GM19438 (cell line): ENCODE measurements around the gene BTBD9.

ENCODE experiments used
- ATAC-seq: cut with Tn5 transposase; IDR thresholded peaks from one replicate; pipeline ENCODE4 v1.9.1; 2021; ENCODE audit warnings: low read depth; ENCODE audit not compliant: unreplicated experiment

BTBD9 gene

GRCh38 chr6:38492031-38492430 lies 147.7 kb downstream of the BTBD9 start:
- no peak for ATAC-seq

GRCh38 chr6:38489951-38490350 lies 149.8 kb downstream of the BTBD9 start:
- ATAC-seq, result no peak

GRCh38 chr6:38487423-38487822 lies 152.3 kb downstream of the BTBD9 start:
- no peak for ATAC-seq

DNA sequence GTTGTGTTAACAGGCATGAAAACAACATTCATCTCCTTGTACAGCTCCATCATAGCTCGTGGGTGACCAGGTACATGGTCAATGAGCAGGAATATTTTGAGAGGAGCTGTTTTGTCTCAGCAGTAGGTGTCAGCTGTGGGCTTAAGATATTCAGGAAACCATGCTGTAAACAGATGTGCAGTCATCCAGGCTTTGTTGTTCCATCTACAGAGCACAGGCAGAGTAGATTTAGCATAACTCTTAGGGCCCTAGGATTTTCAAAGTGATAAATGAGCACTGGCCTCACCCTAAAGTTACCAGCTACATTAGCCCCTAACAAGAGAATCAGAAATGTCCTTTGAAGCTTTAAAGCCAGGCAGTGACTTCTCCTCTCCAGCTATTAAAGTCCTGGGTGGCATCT lies 154.2 kb downstream of the BTBD9 start:
- no peak for ATAC-seq

GRCh38 chr6:38484656-38485055 lies 155.1 kb downstream of the BTBD9 start:
- ATAC-seq, result no peak

GRCh38 chr6:38483526-38483925 lies 156.2 kb downstream of the BTBD9 start:
- ATAC-seq, result no peak

GRCh38 chr6:38482466-38482865 lies 157.3 kb downstream of the BTBD9 start:
- ATAC-seq, result no peak

- ATAC-seq, result no peak
These were observed 157.9 kb downstream of the BTBD9 start for GRCh38 chr6:38481851-38482250.

DNA sequence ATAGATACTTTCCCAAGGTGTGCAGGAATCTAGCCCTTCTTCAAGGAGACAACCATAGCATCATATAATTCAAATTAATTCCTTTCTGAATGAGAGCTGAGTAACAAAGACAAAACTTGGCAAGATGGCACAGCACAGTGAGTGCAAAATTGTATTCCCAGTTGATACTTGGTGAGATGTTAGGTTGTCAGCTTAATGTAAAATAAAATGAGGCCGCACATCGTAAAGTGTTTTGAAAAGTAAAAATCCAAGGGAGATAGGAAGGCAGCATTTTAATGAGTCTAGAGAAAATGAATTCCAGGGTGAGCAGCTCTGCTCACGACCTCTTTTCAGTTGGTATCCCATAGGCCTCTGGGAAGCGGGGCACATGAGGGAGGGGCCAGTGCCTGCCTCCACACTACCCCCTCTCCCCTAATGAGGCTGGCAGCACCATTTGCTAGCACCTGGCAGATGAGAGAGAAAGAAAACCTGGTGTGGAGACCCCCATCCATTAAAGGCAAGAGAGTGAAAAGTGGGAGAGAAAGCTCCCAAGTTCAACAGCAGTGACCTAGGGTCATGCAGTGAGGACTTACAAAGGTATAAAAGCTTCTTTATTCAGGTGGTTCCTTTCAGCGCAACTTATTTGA lies 158.4 kb downstream of the BTBD9 start:
- ATAC-seq, result no peak

DNA sequence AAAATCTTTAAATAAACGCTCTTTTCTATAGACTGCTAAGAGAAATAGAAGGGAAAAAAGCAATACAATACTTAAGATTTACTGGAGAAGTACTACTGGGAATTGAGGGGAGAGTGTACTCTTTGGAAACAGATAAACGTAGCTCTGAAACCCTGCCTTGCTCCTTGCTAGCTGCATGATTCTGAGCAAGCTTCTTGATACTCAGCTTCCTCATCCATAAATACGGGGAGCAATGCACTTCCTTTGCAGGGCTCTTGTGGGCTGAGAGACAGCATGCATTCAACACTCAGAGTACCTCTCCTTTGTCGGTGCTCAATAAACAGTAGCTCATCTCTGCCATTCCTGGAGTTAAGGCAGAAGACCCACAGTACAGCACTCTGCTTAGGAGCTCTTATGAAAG lies 159.7 kb downstream of the BTBD9 start:
- no peak for ATAC-seq

DNA sequence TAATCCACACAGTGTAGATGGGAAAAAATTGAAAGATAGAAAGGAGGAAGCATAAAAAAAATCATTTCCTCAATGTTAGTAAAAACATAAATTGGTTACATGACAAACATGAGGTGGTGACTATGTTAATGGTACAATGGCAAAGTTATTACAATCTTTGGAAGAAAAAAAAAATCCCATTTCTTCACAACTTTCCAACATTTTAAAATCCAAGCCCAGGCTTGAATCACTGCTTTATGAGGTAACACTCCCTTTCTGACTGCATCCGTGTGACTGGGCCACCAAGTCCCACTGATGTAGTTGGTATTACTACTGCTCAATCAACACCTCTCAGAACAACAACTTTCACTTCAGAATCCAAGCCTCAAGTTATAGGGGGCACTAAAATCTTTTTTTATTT lies 160.4 kb downstream of the BTBD9 start:
- no peak for ATAC-seq

DNA sequence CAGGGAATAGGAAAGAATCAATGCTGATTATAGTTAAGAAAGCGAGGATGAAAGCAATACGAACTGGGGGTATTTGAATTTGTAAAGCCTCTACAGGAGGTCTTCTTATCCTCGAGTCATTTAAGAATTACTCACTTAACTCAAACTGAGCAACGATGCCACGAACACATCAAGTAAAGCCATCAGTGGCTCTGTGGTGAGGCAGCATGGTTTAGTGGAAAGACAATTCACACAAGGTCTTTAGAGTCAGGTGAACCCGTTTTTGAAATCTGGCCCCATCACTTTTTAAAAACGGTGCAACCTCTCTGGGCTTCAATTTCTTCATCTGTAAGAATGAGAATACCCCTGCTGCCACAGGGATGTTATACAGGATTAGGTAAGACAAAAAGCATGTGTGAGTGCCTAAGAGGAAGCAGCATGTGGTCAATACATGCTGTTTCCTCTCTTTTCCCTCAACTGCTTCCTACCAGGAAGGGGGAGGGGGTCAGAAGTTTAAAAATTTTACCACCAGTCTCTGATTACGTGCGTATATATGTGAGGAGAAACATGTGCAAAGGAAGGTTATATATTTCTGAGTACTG lies 162.0 kb downstream of the BTBD9 start:
- no peak for ATAC-seq

GRCh38 chr6:38476888-38477287 lies 162.8 kb downstream of the BTBD9 start:
- ATAC-seq, result no peak

- ATAC-seq, result no peak
These were observed 163.6 kb downstream of the BTBD9 start for GRCh38 chr6:38476141-38476540.

DNA sequence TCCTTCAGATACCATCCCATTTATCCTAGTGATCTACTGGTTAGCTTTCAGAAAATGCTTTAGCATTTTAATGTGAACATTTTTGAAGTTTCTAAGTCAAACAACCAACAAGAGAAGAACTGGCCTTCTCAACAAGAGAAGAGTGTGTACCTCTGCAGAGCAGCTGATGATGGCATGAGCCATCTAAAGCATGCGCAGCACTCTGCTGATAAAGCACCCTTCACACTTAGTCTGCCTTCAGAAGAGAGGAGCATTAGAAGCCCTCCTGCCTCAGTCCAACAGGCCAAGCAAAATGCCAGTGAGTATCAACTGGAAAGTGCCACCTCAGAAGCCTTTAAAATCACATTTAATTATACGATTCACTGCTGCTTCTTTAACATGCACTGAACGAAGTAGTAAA lies 169.2 kb downstream of the BTBD9 start:
- ATAC-seq, result no peak

- ATAC-seq, result no peak
These were observed 172.2 kb downstream of the BTBD9 start for GRCh38 chr6:38467566-38467965.

GRCh38 chr6:38460186-38460585 lies 179.5 kb downstream of the BTBD9 start:
- ATAC-seq, result no peak

GRCh38 chr6:38459291-38459690 lies 180.4 kb downstream of the BTBD9 start:
- ATAC-seq, result no peak

DNA sequence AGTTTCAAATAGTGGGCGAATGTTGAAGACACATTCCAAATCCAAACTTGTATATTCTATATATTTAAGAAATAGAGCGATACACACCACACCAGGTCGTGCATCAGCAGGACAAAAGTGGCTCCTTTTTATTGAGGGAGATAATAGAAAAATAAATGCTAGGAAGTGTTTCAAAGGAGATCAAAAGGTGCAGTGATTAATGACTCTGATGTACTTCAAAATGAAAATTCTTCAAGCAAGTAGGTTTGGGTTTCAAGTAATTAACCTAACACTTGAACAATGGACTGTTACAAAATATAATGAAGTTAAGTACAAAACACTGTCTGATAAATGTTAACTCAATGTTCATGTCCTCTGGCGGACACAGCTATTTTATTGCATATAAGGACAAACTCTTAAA lies 185.9 kb downstream of the BTBD9 start:
- no peak for ATAC-seq

- no peak for ATAC-seq
These were observed 186.7 kb downstream of the BTBD9 start for GRCh38 chr6:38452816-38453660.

DNA sequence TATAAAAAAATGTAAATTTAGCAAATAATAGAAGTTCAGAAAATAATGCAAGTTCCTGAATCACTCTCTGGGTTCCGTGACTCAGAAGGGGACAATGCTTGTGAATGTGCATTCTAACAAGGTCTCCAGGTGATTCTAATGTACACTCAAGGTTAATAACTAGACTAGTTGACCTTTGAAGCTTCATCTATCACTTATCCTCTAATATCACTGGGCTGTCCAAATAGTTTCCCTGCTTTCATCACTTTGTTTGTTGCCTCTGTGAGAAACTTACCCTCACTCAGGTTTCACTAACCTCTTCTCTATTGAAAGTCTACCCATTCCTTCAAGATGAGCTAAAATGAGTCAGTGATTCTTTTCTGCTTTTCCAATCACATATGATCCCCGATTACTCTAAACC lies 189.0 kb downstream of the BTBD9 start:
- no peak for ATAC-seq

GRCh38 chr6:38445925-38446324 lies 193.8 kb downstream of the BTBD9 start:
- no peak for ATAC-seq
